K562 (cell line): ENCODE data around the gene ARHGAP31. TPM values are rescaled to one million over a fixed set of nuclear protein-coding genes. Genes with fewer than 3 reads are reported as not detected.

Source experiments
- ARID1B ChIP-seq: fragments of 450-650 bp; IDR thresholded peaks from 2 replicates; pipeline ENCODE4 v1.6.1; 2016; ENCODE audit warnings: antibody characterized with exemption, mild to moderate bottlenecking, inconsistent platforms
- ARID4B ChIP-seq: sonication (generic); formaldehyde crosslinking; IDR thresholded peaks from 2 replicates; pipeline ENCODE4 v1.8.0; 2022; ENCODE audit warnings: mild to moderate bottlenecking, missing genetic modification reagents
- CREB3 ChIP-seq: fragments of 450-650 bp; conservative IDR thresholded peaks from 2 replicates; pipeline ENCODE4 v1.6.1; 2016; ENCODE audit warnings: missing genetic modification characterization, low read depth, mild to moderate bottlenecking, missing compliant biosample characterization, moderate library complexity
- E2F3 ChIP-seq: fragments of 250-450 bp; sonication (Bioruptor Pico); IDR thresholded peaks from 2 replicates; pipeline ENCODE4 v1.4.0; 2020; ENCODE audit warnings: mild to moderate bottlenecking
- GABPB1 ChIP-seq: sonication (generic); formaldehyde crosslinking; IDR thresholded peaks from 2 replicates; pipeline ENCODE4 v1.8.0; 2022; ENCODE audit warnings: mild to moderate bottlenecking, missing genetic modification reagents
- IFI16 ChIP-seq: fragments of 250-450 bp; sonication (Bioruptor Pico); IDR thresholded peaks from 2 replicates; pipeline ENCODE4 v2.1.2; 2022; ENCODE audit warnings: mild to moderate bottlenecking, inconsistent platforms
- MCM7 ChIP-seq, 2 experiments: fragments of 450-650 bp; IDR thresholded peaks; 2 replicates each; pipeline ENCODE4 v1.6.1; 2016 to 2018
- NFIC ChIP-seq: fragments of 450-650 bp; IDR thresholded peaks from 2 replicates; pipeline ENCODE4 v1.6.1; 2017; ENCODE audit warnings: mild to moderate bottlenecking, inconsistent platforms
- PHB2 ChIP-seq: fragments of 450-650 bp; IDR thresholded peaks from 2 replicates; pipeline ENCODE4 v1.6.1; 2017; ENCODE audit warnings: low read depth
- USF1 ChIP-seq: sonication (generic); formaldehyde crosslinking; IDR thresholded peaks from 2 replicates; pipeline ENCODE4 v1.9.0; 2022; ENCODE audit warnings: mild to moderate bottlenecking, missing genetic modification reagents
- ZNF395 ChIP-seq: fragments of 200-800 bp; sonication (Bioruptor generic); IDR thresholded peaks from 2 replicates; pipeline ENCODE4 v1.6.1; 2017; ENCODE audit warnings: missing genetic modification characterization, missing compliant biosample characterization
- ZNF436 ChIP-seq: fragments of 250-450, 450-650 bp; sonication (Bioruptor Pico); formaldehyde crosslinking; IDR thresholded peaks from 2 replicates; pipeline ENCODE4 v1.7.0; 2020; ENCODE audit warnings: mild to moderate bottlenecking
- ZNF584 ChIP-seq: fragments of 200-800 bp; sonication (Bioruptor generic); IDR thresholded peaks from 2 replicates; pipeline ENCODE4 v1.6.1; 2016; ENCODE audit warnings: low read depth, mild to moderate bottlenecking, missing genetic modification characterization, missing compliant biosample characterization
- ZNF717 ChIP-seq: fragments of 250-450 bp; sonication (Bioruptor Pico); IDR thresholded peaks from 2 replicates; pipeline ENCODE4 v1.5.0; 2021
- ZZZ3 ChIP-seq: fragments of 450-650 bp; IDR thresholded peaks from 2 replicates; pipeline ENCODE4 v1.6.1; 2016; ENCODE audit warnings: antibody characterized with exemption, mild to moderate bottlenecking, moderate library complexity
- polyA plus RNA-seq, 8 experiments: library from polyadenylated mRNA; depleted of rRNA in 4 of 8; stranded (reverse) in 5 of 8; unstranded in 3 of 8; fragments of >200 nt; fragmentation: Nextera tagmentation in 2 of 8; fragmentation: Illumina TruSeq in 1 of 8; extraction: Ambion mirVana in 2 of 8; extraction: Trizol in 1 of 8; gene quantifications; 2 replicates each; pipeline versions ENCODE4 v1.2.1 to v1.2.3, GENCODE V29; 2011 to 2014; ENCODE audit warnings: inconsistent platforms in 1 of 8, missing spikeins in 1 of 8
- total RNA-seq, 7 experiments: library from RNA; depleted of rRNA in 6 of 7; stranded (reverse); fragments of >200 nt in 6 of 7; fragmentation: Illumina TruSeq in 2 of 7; extraction: Trizol in 2 of 7; gene quantifications; 2 replicates each; pipeline versions ENCODE4 v1.2.1 to v1.2.3, GENCODE V29; 2011 to 2021; ENCODE audit warnings: low replicate concordance in 1 of 7
- TF ChIP-seq, protein P1 (sequence below): sonication (generic); formaldehyde crosslinking; IDR thresholded peaks from 2 replicates; pipeline ENCODE4 v1.5.0; 2020; ENCODE audit warnings: missing genetic modification reagents
- TF ChIP-seq, protein P2 (sequence below): sonication (generic); formaldehyde crosslinking; IDR thresholded peaks from 2 replicates; pipeline ENCODE4 v1.4.0; 2020; ENCODE audit warnings: mild to moderate bottlenecking, missing genetic modification reagents

ARHGAP31 gene
- total and polyA plus RNA-seq, 9 of the 15 experiments (the other 6 are each of a cell fraction or from before 2014, with no cell fraction given) = under 0.01 to 0.13 (median 0.06) TPM; not detected in 5

DNA sequence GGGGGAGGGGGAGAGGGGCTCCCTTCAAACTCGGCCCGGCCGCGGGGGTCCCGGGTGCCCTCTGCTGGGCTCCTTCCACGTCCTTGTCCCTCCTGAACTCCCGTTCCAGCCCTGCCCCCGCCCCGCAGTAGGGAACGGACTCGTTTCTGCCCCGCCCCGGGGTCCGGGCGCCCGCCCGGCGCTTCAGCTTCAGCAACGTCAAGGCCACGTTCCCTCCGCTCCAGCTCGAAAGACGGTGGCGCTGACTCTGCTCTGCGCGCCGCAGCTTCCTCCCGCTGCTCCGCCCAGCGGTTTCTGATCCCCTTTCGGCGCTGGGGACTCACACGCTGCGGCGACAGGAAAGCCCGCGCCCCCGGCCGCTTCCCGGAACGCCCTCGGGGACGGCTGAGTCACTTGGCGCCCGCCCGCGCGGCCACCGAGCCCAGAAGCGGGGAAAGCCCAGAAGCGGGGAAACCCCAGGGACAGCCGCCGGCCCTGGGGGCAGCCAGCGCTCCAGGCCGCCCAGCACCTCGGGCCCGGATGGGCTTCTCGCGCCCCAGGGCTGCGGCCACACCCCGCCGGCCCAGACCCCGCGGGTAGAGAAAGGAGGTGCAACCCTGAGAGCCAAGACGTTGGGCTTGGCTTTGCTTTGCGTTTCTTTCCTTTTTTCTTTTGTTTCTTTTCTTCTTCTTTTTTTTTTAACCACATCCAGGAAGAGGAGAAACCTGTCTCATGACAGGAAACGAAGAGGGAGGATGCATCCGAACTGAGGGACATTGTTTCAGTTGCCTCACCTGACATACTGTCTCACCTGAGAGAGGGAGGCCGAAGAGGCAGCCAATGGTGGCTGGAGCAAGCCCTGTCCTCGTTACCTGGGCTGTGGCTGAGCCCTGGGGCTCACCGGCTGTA lies 28.9 kb downstream of the ARHGAP31 start (continued):
- TF ChIP-seq IFI16 (CRISPR knock-in tag) (no peak), GABPB1 (CRISPR knock-in tag) (0 out of 2 replicates have a peak, but pooled peaks have one; percentile 0), ZNF584 (CRISPR knock-in tag) (no peak), CREB3 (tag) (no peak), PHB2 (no peak), USF1 (no peak), ZNF436 (CRISPR knock-in tag) (no peak), MCM7 (IDR thresholded peaks at IDR 0.05) (no peak), ARID1B (peak; percentile 48; the same call in 1 of the 2 replicates), E2F3 (CRISPR knock-in tag) (no peak), NFIC (no peak), ZNF717 (CRISPR knock-in tag) (no peak), ZZZ3 (no peak), ZNF395 (CRISPR knock-in tag) (no peak), ARID4B (CRISPR knock-in tag) (peak; percentile 52; the same call in 1 of the 2 replicates)
- TF ChIP-seq, protein P1, sequence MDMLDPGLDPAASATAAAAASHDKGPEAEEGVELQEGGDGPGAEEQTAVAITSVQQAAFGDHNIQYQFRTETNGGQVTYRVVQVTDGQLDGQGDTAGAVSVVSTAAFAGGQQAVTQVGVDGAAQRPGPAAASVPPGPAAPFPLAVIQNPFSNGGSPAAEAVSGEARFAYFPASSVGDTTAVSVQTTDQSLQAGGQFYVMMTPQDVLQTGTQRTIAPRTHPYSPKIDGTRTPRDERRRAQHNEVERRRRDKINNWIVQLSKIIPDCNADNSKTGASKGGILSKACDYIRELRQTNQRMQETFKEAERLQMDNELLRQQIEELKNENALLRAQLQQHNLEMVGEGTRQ (CRISPR knock-in tag) = no peak
- TF ChIP-seq, protein P2, sequence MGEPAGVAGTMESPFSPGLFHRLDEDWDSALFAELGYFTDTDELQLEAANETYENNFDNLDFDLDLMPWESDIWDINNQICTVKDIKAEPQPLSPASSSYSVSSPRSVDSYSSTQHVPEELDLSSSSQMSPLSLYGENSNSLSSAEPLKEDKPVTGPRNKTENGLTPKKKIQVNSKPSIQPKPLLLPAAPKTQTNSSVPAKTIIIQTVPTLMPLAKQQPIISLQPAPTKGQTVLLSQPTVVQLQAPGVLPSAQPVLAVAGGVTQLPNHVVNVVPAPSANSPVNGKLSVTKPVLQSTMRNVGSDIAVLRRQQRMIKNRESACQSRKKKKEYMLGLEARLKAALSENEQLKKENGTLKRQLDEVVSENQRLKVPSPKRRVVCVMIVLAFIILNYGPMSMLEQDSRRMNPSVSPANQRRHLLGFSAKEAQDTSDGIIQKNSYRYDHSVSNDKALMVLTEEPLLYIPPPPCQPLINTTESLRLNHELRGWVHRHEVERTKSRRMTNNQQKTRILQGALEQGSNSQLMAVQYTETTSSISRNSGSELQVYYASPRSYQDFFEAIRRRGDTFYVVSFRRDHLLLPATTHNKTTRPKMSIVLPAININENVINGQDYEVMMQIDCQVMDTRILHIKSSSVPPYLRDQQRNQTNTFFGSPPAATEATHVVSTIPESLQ (CRISPR knock-in tag) = no peak
